ENCODE results near the gene TRAFD1.

GRCh38 chr12:112199136-112199535 is 73.8 kb downstream of the TRAFD1 start:
- TF ChIP-seq CTCF (IDR thresholded peaks at IDR 0.05; ENCODE audit: borderline replicate concordance, extremely low read depth, low read length, poor library complexity, severe bottlenecking) (no peak), EZH2 (IDR thresholded peaks at IDR 0.05; ENCODE audit: borderline replicate concordance, low read depth, low read length, severe bottlenecking) (no peak)

Measured in DND-41 (cell line).